Measurements from ENCODE around the gene SLC40A1.

Gene SLC40A1

GRCh38 chr2:189580658-189581353 is at the start of gene SLC40A1:
TSS of gene SLC40A1 (minus strand) at chr2:189580786. CDS start at chr2:189580460, 326 bp downstream.
- no peak within 1 kb of the TSS for H3K27ac ChIP-seq
- DNase-seq (ENCODE audit: low read depth, low spot score) = no peak

GRCh38 chr2:189629531-189630453 is 49.2 kb upstream of the SLC40A1 start:
- DNase-seq (ENCODE audit: low read depth, low spot score) = no peak
- H3K27ac ChIP-seq = no peak overlapping the region

GRCh38 chr2:189628817-189629530 is 48.4 kb upstream of the SLC40A1 start:
- DNase-seq (ENCODE audit: low read depth, low spot score) = no peak
- no peak overlapping the region for H3K27ac ChIP-seq

GRCh38 chr2:189627789-189628188 is 47.2 kb upstream of the SLC40A1 start:
- no peak overlapping the region for H3K27ac ChIP-seq
- no peak for DNase-seq (ENCODE audit: low read depth, low spot score)

GRCh38 chr2:189625636-189626035 is 45.0 kb upstream of the SLC40A1 start:
- DNase-seq (ENCODE audit: low read depth, low spot score) = no peak
- no peak overlapping the region for H3K27ac ChIP-seq

- no peak for DNase-seq (ENCODE audit: low read depth, low spot score)
- no peak overlapping the region for H3K27ac ChIP-seq
Measured at GRCh38 chr2:189624648-189625355, 44.2 kb upstream of the SLC40A1 start.

- DNase-seq (ENCODE audit: low read depth, low spot score) = no peak
- H3K27ac ChIP-seq = no peak overlapping the region
Measured at GRCh38 chr2:189623049-189623448, 42.5 kb upstream of the SLC40A1 start.

- no peak overlapping the region for H3K27ac ChIP-seq
- DNase-seq (ENCODE audit: low read depth, low spot score) = no peak
Measured at GRCh38 chr2:189621781-189622180, 41.2 kb upstream of the SLC40A1 start.

GRCh38 chr2:189618197-189618596 is 37.6 kb upstream of the SLC40A1 start:
- DNase-seq (ENCODE audit: low read depth, low spot score) = no peak

GRCh38 chr2:189614585-189614984 is 34.0 kb upstream of the SLC40A1 start:
- no peak for DNase-seq (ENCODE audit: low read depth, low spot score)

More at GRCh38 chr2:189618197-189618596, 37.6 kb upstream of the SLC40A1 start:
- no peak overlapping the region for H3K27ac ChIP-seq

GRCh38 chr2:189613650-189614420 is 33.2 kb upstream of the SLC40A1 start:
- peak; percentile 53 for DNase-seq (ENCODE audit: low read depth, low spot score)
- H3K27ac ChIP-seq = peak overlapping the region; percentile 40

More at GRCh38 chr2:189614585-189614984, 34.0 kb upstream of the SLC40A1 start:
- H3K27ac ChIP-seq = no peak overlapping the region

- no peak for DNase-seq (ENCODE audit: low read depth, low spot score)
Measured at GRCh38 chr2:189613077-189613636, 32.6 kb upstream of the SLC40A1 start.

GRCh38 chr2:189610700-189611099 is 30.1 kb upstream of the SLC40A1 start:
- H3K27ac ChIP-seq = no peak overlapping the region
- DNase-seq (ENCODE audit: low read depth, low spot score) = no peak

More at GRCh38 chr2:189613077-189613636, 32.6 kb upstream of the SLC40A1 start:
- H3K27ac ChIP-seq = peak overlapping the region; percentile 40

GRCh38 chr2:189609853-189610252 is 29.3 kb upstream of the SLC40A1 start:
- H3K27ac ChIP-seq = peak overlapping the region; percentile 63
- no peak for DNase-seq (ENCODE audit: low read depth, low spot score)

GRCh38 chr2:189609423-189609816 is 28.8 kb upstream of the SLC40A1 start:
- H3K27ac ChIP-seq = peak overlapping the region; percentile 63
- no peak for DNase-seq (ENCODE audit: low read depth, low spot score)

GRCh38 chr2:189608795-189609422 is 28.3 kb upstream of the SLC40A1 start:
- peak overlapping the region; percentile 63 for H3K27ac ChIP-seq
- DNase-seq (ENCODE audit: low read depth, low spot score) = no peak

GRCh38 chr2:189608170-189608569 is 27.6 kb upstream of the SLC40A1 start:
- no peak overlapping the region for H3K27ac ChIP-seq
- DNase-seq (ENCODE audit: low read depth, low spot score) = no peak

- no peak for DNase-seq (ENCODE audit: low read depth, low spot score)
- H3K27ac ChIP-seq = no peak overlapping the region
Measured at GRCh38 chr2:189602233-189602632, 21.6 kb upstream of the SLC40A1 start.

Data from epithelial cell of prostate (primary cell).